ENCODE results near the gene LGR6.

LGR6 gene

GRCh38 chr1:202329891-202330290, 136.3 kb downstream of the LGR6 start:
- DNase-seq (ENCODE audit: low read depth): peak; percentile 30
- H3K4me3 ChIP-seq (ENCODE audit: low read depth, low read length): no peak overlapping the region
- TF ChIP-seq MAX (IDR thresholded peaks at IDR 0.05; ENCODE audit: low read depth, low read length): no peak
- TF ChIP-seq MYC (IDR thresholded peaks at IDR 0.05; ENCODE audit: low read depth, low read length): no peak
- TF ChIP-seq POLR2A (IDR thresholded peaks at IDR 0.05; ENCODE audit: extremely low read depth, insufficient read length): no peak
- TF ChIP-seq CTCF (IDR thresholded peaks at IDR 0.05; ENCODE audit: low read depth, low read length): peak; percentile 5

GRCh38 chr1:202333861-202334260, 140.3 kb downstream of the LGR6 start:
- no peak overlapping the region for H3K4me3 ChIP-seq (ENCODE audit: low read depth, low read length)
- TF ChIP-seq CTCF (IDR thresholded peaks at IDR 0.05; ENCODE audit: low read depth, low read length): no peak
- TF ChIP-seq POLR2A (IDR thresholded peaks at IDR 0.05; ENCODE audit: extremely low read depth, insufficient read length): no peak
- TF ChIP-seq MAX (IDR thresholded peaks at IDR 0.05; ENCODE audit: low read depth, low read length): no peak
- no peak for TF ChIP-seq MYC (IDR thresholded peaks at IDR 0.05; ENCODE audit: low read depth, low read length)
- DNase-seq (ENCODE audit: low read depth): no peak

GRCh38 chr1:202343652-202344349, 150.2 kb downstream of the LGR6 start:
- TF ChIP-seq CTCF (IDR thresholded peaks at IDR 0.05; ENCODE audit: low read depth, low read length): peak; percentile 59
- TF ChIP-seq MYC (IDR thresholded peaks at IDR 0.05; ENCODE audit: low read depth, low read length): no peak
- no peak for TF ChIP-seq POLR2A (IDR thresholded peaks at IDR 0.05; ENCODE audit: extremely low read depth, insufficient read length)
- TF ChIP-seq MAX (IDR thresholded peaks at IDR 0.05; ENCODE audit: low read depth, low read length): no peak
- peak overlapping the region; percentile 17 for H3K4me3 ChIP-seq (ENCODE audit: low read depth, low read length)
- peak; percentile 58 for DNase-seq (ENCODE audit: low read depth)

- TF ChIP-seq MYC (IDR thresholded peaks at IDR 0.05; ENCODE audit: low read depth, low read length) (no peak), MAX (IDR thresholded peaks at IDR 0.05; ENCODE audit: low read depth, low read length) (no peak), CTCF (IDR thresholded peaks at IDR 0.05; ENCODE audit: low read depth, low read length) (no peak), POLR2A (IDR thresholded peaks at IDR 0.05; ENCODE audit: extremely low read depth, insufficient read length) (no peak)
- peak overlapping the region; percentile 35 for H3K4me3 ChIP-seq (ENCODE audit: low read depth, low read length)
- DNase-seq (ENCODE audit: low read depth): peak; percentile 8
These were observed 154.5 kb downstream of the LGR6 start for GRCh38 chr1:202348005-202348508.

GRCh38 chr1:202348509-202349205, 155.1 kb downstream of the LGR6 start, which contains the start of gene PPP1R12B:
PPP1R12B (plus strand) TSS chr1:202348699; CDS start chr1:202348852, 153 bp downstream.
- DNase-seq (ENCODE audit: low read depth): peak; percentile 99
- TF ChIP-seq CTCF (IDR thresholded peaks at IDR 0.05; ENCODE audit: low read depth, low read length): no peak
- peak; percentile 49 for TF ChIP-seq POLR2A (IDR thresholded peaks at IDR 0.05; ENCODE audit: extremely low read depth, insufficient read length)
- TF ChIP-seq MAX (IDR thresholded peaks at IDR 0.05; ENCODE audit: low read depth, low read length): no peak
- TF ChIP-seq MYC (IDR thresholded peaks at IDR 0.05; ENCODE audit: low read depth, low read length): no peak

More at GRCh38 chr1:202348509-202349205, 155.1 kb downstream of the LGR6 start, which contains the start of gene PPP1R12B:
- H3K4me3 ChIP-seq (ENCODE audit: low read depth, low read length): peak within 1 kb of the TSS; percentile 97

All from NB4 (cell line).